Neural cell (in vitro differentiated cells): ENCODE measurements around the gene TPRKB. TPM values are rescaled to one million over a fixed set of nuclear protein-coding genes. Genes with fewer than 3 reads are reported as not detected.

Source experiments
- H2AFZ ChIP-seq: fragments of 200-600, 300-800 bp; sonication (generic), shearing (Covaris generic); 2 replicates; pipeline ENCODE4 v1.6.0; 2014; ENCODE audit warnings: low read depth, mild to moderate bottlenecking, antibody characterized with exemption, low read length, moderate library complexity
- H3F3A ChIP-seq: fragments of 200-600 bp; shearing (Covaris generic); 2 replicates; pipeline ENCODE4 v1.6.1; 2016; ENCODE audit warnings: mild to moderate bottlenecking, moderate library complexity, mixed read lengths, antibody characterized with exemption, low read length; ENCODE audit not compliant: insufficient read depth, poor library complexity, severe bottlenecking
- H3K27ac ChIP-seq: fragments of 200-600, 300-800 bp; sonication (generic), shearing (Covaris generic); 2 replicates; pipeline ENCODE4 v1.5.1; 2014; ENCODE audit warnings: mild to moderate bottlenecking, low read length, moderate library complexity
- H3K27me3 ChIP-seq: fragments of 300-800, 200-600 bp; sonication (generic), shearing (Covaris generic); 2 replicates; pipeline ENCODE4 v1.6.0; 2014; ENCODE audit warnings: mild to moderate bottlenecking, low read depth, low read length, moderate library complexity; ENCODE audit not compliant: insufficient read depth
- H3K36me3 ChIP-seq: fragments of 300-800, 200-600 bp; sonication (generic), shearing (Covaris generic); 2 replicates; pipeline ENCODE4 v1.5.1; 2014; ENCODE audit warnings: mild to moderate bottlenecking, antibody characterized with exemption, low read length, moderate library complexity; ENCODE audit not compliant: insufficient read depth
- H3K4me2 ChIP-seq: fragments of 300-800, 200-600 bp; sonication (generic), shearing (Covaris generic); 2 replicates; pipeline ENCODE4 v1.6.0; 2014; ENCODE audit warnings: mild to moderate bottlenecking, low read length
- H3K4me3 ChIP-seq: fragments of 300-800, 200-600 bp; sonication (generic), shearing (Covaris generic); 2 replicates; pipeline ENCODE4 v1.5.1; 2014; ENCODE audit warnings: mild to moderate bottlenecking, low read length, moderate library complexity
- H3K79me2 ChIP-seq: fragments of 200-600 bp; shearing (Covaris generic); replicated peaks from 2 replicates; pipeline ENCODE4 v1.6.0; 2014; ENCODE audit warnings: mild to moderate bottlenecking, low read length, moderate library complexity; ENCODE audit not compliant: insufficient read depth
- H3K9ac ChIP-seq: fragments of 300-800, 200-600 bp; sonication (generic), shearing (Covaris generic); 2 replicates; pipeline ENCODE4 v1.6.1; 2016; ENCODE audit warnings: mild to moderate bottlenecking, low read length, mixed read lengths
- H3K9me2 ChIP-seq: fragments of 200-600 bp; shearing (Covaris generic); 2 replicates; pipeline ENCODE4 v1.6.1; 2016; ENCODE audit warnings: mild to moderate bottlenecking, low read length, mixed read lengths; ENCODE audit not compliant: insufficient read depth
- H3K9me3 ChIP-seq: fragments of 200-600, 300-800 bp; sonication (generic), shearing (Covaris generic); 2 replicates; pipeline ENCODE4 v1.6.1; 2016; ENCODE audit warnings: mild to moderate bottlenecking, mixed run types, low read length, moderate library complexity, mixed read lengths
- H4K20me1 ChIP-seq: fragments of 200-600 bp; shearing (Covaris generic); 2 replicates; pipeline ENCODE4 v1.6.1; 2016; ENCODE audit warnings: mild to moderate bottlenecking, mixed run types; ENCODE audit not compliant: insufficient read depth
- EP300 ChIP-seq: fragments of 450-650 bp; conservative IDR thresholded peaks from 2 replicates; pipeline ENCODE4 v1.6.1; 2014; ENCODE audit warnings: antibody characterized with exemption, mild to moderate bottlenecking, moderate library complexity; ENCODE audit not compliant: poor library complexity, severe bottlenecking
- EZH2 ChIP-seq: fragments of 200-600, 300-800 bp; shearing (Covaris generic), sonication (generic); IDR thresholded peaks from 2 replicates; pipeline ENCODE4 v1.6.1; 2014; ENCODE audit warnings: antibody characterized with exemption, low read length, borderline replicate concordance, mild to moderate bottlenecking; ENCODE audit not compliant: insufficient read depth, poor library complexity, severe bottlenecking
- MXI1 ChIP-seq: fragments of 450-650 bp; conservative IDR thresholded peaks from 2 replicates; pipeline ENCODE4 v1.6.1; 2014; ENCODE audit warnings: antibody characterized with exemption, mild to moderate bottlenecking; ENCODE audit not compliant: poor library complexity, severe bottlenecking
- POLR2AphosphoS5 ChIP-seq: IDR thresholded peaks from 2 replicates; pipeline ENCODE4 v1.6.1; 2012
- RAD21 ChIP-seq: fragments of 450-650 bp; conservative IDR thresholded peaks from 2 replicates; pipeline ENCODE4 v1.6.1; 2014; ENCODE audit warnings: antibody characterized with exemption, mild to moderate bottlenecking, moderate library complexity
- SMC3 ChIP-seq: fragments of 450-650 bp; conservative IDR thresholded peaks from 2 replicates; pipeline ENCODE4 v1.6.1; 2014; ENCODE audit warnings: antibody characterized with exemption, mild to moderate bottlenecking, moderate library complexity; ENCODE audit not compliant: poor library complexity
- TAF1 ChIP-seq: IDR thresholded peaks from 2 replicates; pipeline ENCODE4 v1.6.1; 2012; ENCODE audit warnings: low read depth
- polyA plus RNA-seq: library from polyadenylated mRNA; depleted of rRNA; stranded (reverse); fragments of >200 nt; gene quantifications from 2 replicates; pipeline ENCODE4 v1.2.3, GENCODE V29; 2014
- TF ChIP-seq, protein P1 (sequence below): IDR thresholded peaks from 2 replicates; pipeline ENCODE4 v1.6.1; 2012; ENCODE audit warnings: borderline replicate concordance
- TF ChIP-seq, protein P2 (sequence below): fragments of 450-650 bp; IDR thresholded peaks from 2 replicates; pipeline ENCODE4 v1.5.1; 2014; ENCODE audit warnings: antibody characterized with exemption, mild to moderate bottlenecking, moderate library complexity; ENCODE audit not compliant: poor library complexity, severe bottlenecking

Gene TPRKB
- polyA plus RNA-seq, 1 donor from 2014 or later: 162 TPM

DNA sequence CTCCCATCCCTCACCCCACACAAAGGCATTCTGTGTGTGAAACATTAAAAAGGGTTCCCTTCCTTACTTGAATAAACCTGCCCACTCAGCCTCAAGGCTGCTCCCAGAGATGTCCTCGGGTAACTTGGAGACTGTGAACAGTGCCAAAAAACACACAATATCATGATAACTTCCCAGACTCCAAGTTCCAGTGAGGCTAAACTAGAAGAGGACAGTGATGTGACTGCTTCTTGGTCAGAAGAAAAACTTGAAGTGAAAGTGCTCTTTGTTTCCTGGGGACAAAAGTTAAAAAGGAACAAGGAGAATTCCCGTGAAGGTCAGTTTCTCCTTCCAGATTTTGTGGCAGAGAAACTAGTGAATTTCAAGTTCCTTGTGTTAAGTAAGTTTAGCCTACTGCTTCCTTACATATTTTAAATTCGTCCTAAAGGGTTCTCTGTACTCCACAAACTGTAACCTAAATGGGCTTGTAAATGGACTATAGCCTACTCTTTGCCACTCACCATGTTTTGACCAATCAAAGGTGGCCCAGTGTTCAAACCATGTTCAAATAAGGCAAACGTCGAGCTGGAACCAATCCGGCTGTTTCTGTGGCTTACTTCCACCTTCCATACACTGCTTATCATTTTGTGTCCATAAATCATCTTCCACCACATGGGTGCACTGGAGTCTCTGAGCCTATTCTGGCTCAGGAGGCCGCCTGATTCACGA is 20.4 kb downstream of the TPRKB start:
- Histone ChIP-seq H3K4me3 (no peak overlapping the region), H2AFZ (no peak overlapping the region), H3K36me3 (no peaks in the 10 kb centered on the region), H3K9ac (no peak overlapping the region), H4K20me1 (no peaks in the 10 kb centered on the region), H3K27ac (no peak overlapping the region), H3K4me2 (no peak overlapping the region), H3F3A (no peaks in the 10 kb centered on the region), H3K9me3 (no peaks in the 10 kb centered on the region), H3K27me3 (no peaks in the 10 kb centered on the region), H3K9me2 (no peaks in the 10 kb centered on the region), H3K79me2 (no peaks in the 10 kb centered on the region)
- TF ChIP-seq SMC3 (no peak), TAF1 (no peak), EZH2 (no peak), EP300 (no peak), MXI1 (no peak), RAD21 (no peak), POLR2AphosphoS5 (no peak)
- TF ChIP-seq, protein P1, sequence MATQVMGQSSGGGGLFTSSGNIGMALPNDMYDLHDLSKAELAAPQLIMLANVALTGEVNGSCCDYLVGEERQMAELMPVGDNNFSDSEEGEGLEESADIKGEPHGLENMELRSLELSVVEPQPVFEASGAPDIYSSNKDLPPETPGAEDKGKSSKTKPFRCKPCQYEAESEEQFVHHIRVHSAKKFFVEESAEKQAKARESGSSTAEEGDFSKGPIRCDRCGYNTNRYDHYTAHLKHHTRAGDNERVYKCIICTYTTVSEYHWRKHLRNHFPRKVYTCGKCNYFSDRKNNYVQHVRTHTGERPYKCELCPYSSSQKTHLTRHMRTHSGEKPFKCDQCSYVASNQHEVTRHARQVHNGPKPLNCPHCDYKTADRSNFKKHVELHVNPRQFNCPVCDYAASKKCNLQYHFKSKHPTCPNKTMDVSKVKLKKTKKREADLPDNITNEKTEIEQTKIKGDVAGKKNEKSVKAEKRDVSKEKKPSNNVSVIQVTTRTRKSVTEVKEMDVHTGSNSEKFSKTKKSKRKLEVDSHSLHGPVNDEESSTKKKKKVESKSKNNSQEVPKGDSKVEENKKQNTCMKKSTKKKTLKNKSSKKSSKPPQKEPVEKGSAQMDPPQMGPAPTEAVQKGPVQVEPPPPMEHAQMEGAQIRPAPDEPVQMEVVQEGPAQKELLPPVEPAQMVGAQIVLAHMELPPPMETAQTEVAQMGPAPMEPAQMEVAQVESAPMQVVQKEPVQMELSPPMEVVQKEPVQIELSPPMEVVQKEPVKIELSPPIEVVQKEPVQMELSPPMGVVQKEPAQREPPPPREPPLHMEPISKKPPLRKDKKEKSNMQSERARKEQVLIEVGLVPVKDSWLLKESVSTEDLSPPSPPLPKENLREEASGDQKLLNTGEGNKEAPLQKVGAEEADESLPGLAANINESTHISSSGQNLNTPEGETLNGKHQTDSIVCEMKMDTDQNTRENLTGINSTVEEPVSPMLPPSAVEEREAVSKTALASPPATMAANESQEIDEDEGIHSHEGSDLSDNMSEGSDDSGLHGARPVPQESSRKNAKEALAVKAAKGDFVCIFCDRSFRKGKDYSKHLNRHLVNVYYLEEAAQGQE: no peak
- TF ChIP-seq, protein P2, sequence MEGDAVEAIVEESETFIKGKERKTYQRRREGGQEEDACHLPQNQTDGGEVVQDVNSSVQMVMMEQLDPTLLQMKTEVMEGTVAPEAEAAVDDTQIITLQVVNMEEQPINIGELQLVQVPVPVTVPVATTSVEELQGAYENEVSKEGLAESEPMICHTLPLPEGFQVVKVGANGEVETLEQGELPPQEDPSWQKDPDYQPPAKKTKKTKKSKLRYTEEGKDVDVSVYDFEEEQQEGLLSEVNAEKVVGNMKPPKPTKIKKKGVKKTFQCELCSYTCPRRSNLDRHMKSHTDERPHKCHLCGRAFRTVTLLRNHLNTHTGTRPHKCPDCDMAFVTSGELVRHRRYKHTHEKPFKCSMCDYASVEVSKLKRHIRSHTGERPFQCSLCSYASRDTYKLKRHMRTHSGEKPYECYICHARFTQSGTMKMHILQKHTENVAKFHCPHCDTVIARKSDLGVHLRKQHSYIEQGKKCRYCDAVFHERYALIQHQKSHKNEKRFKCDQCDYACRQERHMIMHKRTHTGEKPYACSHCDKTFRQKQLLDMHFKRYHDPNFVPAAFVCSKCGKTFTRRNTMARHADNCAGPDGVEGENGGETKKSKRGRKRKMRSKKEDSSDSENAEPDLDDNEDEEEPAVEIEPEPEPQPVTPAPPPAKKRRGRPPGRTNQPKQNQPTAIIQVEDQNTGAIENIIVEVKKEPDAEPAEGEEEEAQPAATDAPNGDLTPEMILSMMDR: no peak

DNA sequence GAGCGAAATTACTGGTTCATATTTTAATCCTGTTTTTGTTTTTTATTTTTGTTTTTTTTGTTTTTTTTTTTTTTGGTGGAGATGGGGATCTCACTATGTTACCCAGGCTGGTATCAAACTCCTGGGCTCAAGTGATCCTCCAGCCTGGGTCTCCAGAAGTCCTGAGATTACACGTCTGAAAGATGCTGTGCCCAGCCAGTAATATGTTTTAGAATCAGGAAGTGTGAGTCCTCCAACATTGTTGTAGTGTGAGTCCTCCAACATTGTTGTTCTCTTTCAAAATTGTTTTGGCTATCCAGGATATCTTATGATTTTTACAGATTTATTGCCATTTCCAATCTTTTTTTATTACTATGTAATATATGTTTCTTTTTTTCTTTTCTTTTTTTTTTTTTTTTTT is 23.1 kb downstream of the TPRKB start:
- no peaks in the 10 kb centered on the region for H3K27me3 ChIP-seq
- H4K20me1 ChIP-seq: no peaks in the 10 kb centered on the region
- H3K4me2 ChIP-seq: no peak overlapping the region
- H3K36me3 ChIP-seq: no peaks in the 10 kb centered on the region
- no peak overlapping the region for H3K9ac ChIP-seq
- no peaks in the 10 kb centered on the region for H3F3A ChIP-seq
- no peaks in the 10 kb centered on the region for H3K79me2 ChIP-seq
- no peak overlapping the region for H3K27ac ChIP-seq
- no peak overlapping the region for H2AFZ ChIP-seq
- no peaks in the 10 kb centered on the region for H3K9me3 ChIP-seq
- H3K9me2 ChIP-seq: no peaks in the 10 kb centered on the region
- TF ChIP-seq MXI1 (no peak), TAF1 (no peak), POLR2AphosphoS5 (no peak)
- H3K4me3 ChIP-seq: no peak overlapping the region
